HEK293 (cell line): ENCODE measurements around the gene MRC2.

Source experiments
- CTCF ChIA-PET: fragments of 350-600 bp; formaldehyde crosslinking; extraction: SDS; loops from one replicate; lab custom pipeline; 2021; ENCODE audit warnings: antibody characterized with exemption; lab: Yijun Ruan, JAX
- POLR2A ChIA-PET: fragments of 300-600 bp; formaldehyde crosslinking; extraction: SDS; loops from one replicate; lab custom pipeline; 2020; ENCODE audit warnings: antibody characterized with exemption, inconsistent platforms; lab: Yijun Ruan, JAX
- H3K27ac ChIP-seq: fragments of 200-500 bp; sonication (Bioruptor generic); 2 replicates; pipeline ENCODE4 v1.5.1; 2014; ENCODE audit warnings: low read depth, low read length, control low read depth, inconsistent platforms; ENCODE audit errors: extremely low read depth
- H3K36me3 ChIP-seq, 2 experiments: fragments of 200-500 bp in 1 of 2; sonication (Bioruptor generic) in 1 of 2; 1 replicate in 1 of 2; 2 replicates in 1 of 2; pipeline ENCODE4 v1.5.1; 2014 to 2017; ENCODE audit warnings: inconsistent platforms in 2 of 2, low read length in 2 of 2; ENCODE audit not compliant: control insufficient read depth in 2 of 2, insufficient read depth in 1 of 2
- H3K4me1 ChIP-seq: fragments of 200-500 bp; sonication (Bioruptor generic); 2 replicates; pipeline ENCODE4 v1.5.1; 2014; ENCODE audit warnings: mild to moderate bottlenecking, low read length, inconsistent platforms; ENCODE audit not compliant: control insufficient read depth, insufficient read depth
- H3K4me3 ChIP-seq: 2 replicates; pipeline ENCODE4 v1.5.1; 2011; ENCODE audit warnings: low read depth, mild to moderate bottlenecking, control low read depth, low read length, moderate library complexity
- H3K9me3 ChIP-seq: fragments of 200-500 bp; sonication (Bioruptor generic); 2 replicates; pipeline ENCODE4 v1.5.1; 2014; ENCODE audit warnings: low read depth, low read length, inconsistent platforms; ENCODE audit not compliant: control insufficient read depth, insufficient read depth
- IKZF3 ChIP-seq: fragments of 450-650 bp; IDR thresholded peaks from 2 replicates; pipeline ENCODE4 v1.5.0; 2018; ENCODE audit warnings: missing biosample characterization, mild to moderate bottlenecking, missing genetic modification characterization, moderate library complexity
- KLF9 ChIP-seq: fragments of 450-650 bp; formaldehyde crosslinking; IDR thresholded peaks from 2 replicates; pipeline ENCODE4 v1.5.1; 2016; ENCODE audit warnings: missing biosample characterization, missing genetic modification characterization, low read depth
- OVOL3 ChIP-seq: fragments of 450-650 bp; formaldehyde crosslinking; IDR thresholded peaks from 2 replicates; pipeline ENCODE4 v1.5.1; 2016; ENCODE audit warnings: missing biosample characterization, missing genetic modification characterization
- SP3 ChIP-seq: fragments of 450-650 bp; formaldehyde crosslinking; IDR thresholded peaks from 2 replicates; pipeline ENCODE4 v1.5.1; 2016; ENCODE audit warnings: missing biosample characterization, missing genetic modification characterization
- ZBTB17 ChIP-seq: fragments of 450-650 bp; formaldehyde crosslinking; IDR thresholded peaks from 2 replicates; pipeline ENCODE4 v1.5.1; 2016; ENCODE audit warnings: missing biosample characterization, missing genetic modification characterization
- ZNF366 ChIP-seq: fragments of 450-650 bp; formaldehyde crosslinking; conservative IDR thresholded peaks from 2 replicates; pipeline ENCODE4 v1.5.1; 2016; ENCODE audit warnings: missing biosample characterization, missing genetic modification characterization
- ZNF391 ChIP-seq: fragments of 450-650 bp; formaldehyde crosslinking; IDR thresholded peaks from 2 replicates; pipeline ENCODE4 v1.5.1; 2016; ENCODE audit warnings: low read depth, missing biosample characterization, missing genetic modification characterization, borderline replicate concordance
- ZNF660 ChIP-seq: fragments of 450-650 bp; IDR thresholded peaks from 2 replicates; pipeline ENCODE4 v1.5.1; 2018; ENCODE audit warnings: missing biosample characterization, mild to moderate bottlenecking, missing genetic modification characterization
- ZNF830 ChIP-seq: fragments of 450-650 bp; IDR thresholded peaks from 2 replicates; pipeline ENCODE4 v1.5.0; 2018; ENCODE audit warnings: missing biosample characterization, missing genetic modification characterization, low read depth, mild to moderate bottlenecking, moderate library complexity
- ZSCAN4 ChIP-seq: fragments of 450-650 bp; formaldehyde crosslinking; IDR thresholded peaks from 2 replicates; pipeline ENCODE4 v1.5.1; 2017; ENCODE audit warnings: missing biosample characterization, missing genetic modification characterization
- TF ChIP-seq, protein P1 (sequence below): fragments of 450-650 bp; formaldehyde crosslinking; IDR thresholded peaks from 2 replicates; pipeline ENCODE4 v1.5.1; 2016; ENCODE audit warnings: missing biosample characterization, missing genetic modification characterization
- TF ChIP-seq, protein P2 (sequence below): fragments of 450-650 bp; formaldehyde crosslinking; IDR thresholded peaks from 2 replicates; pipeline ENCODE4 v1.5.1; 2016; ENCODE audit warnings: missing biosample characterization, missing genetic modification characterization, borderline replicate concordance
- TF ChIP-seq, protein P3 (sequence below): fragments of 450-650 bp; formaldehyde crosslinking; IDR thresholded peaks from 2 replicates; pipeline ENCODE4 v1.5.1; 2016; ENCODE audit warnings: missing biosample characterization, missing genetic modification characterization
- TF ChIP-seq, protein P4 (sequence below): fragments of 450-650 bp; formaldehyde crosslinking; IDR thresholded peaks from 2 replicates; pipeline ENCODE4 v1.5.1; 2016; ENCODE audit warnings: missing biosample characterization, missing genetic modification characterization
- TF ChIP-seq, protein P5 (sequence below): fragments of 450-650 bp; formaldehyde crosslinking; IDR thresholded peaks from 2 replicates; pipeline ENCODE4 v1.5.1; 2016; ENCODE audit warnings: missing biosample characterization, missing genetic modification characterization

The MRC2 gene

DNA sequence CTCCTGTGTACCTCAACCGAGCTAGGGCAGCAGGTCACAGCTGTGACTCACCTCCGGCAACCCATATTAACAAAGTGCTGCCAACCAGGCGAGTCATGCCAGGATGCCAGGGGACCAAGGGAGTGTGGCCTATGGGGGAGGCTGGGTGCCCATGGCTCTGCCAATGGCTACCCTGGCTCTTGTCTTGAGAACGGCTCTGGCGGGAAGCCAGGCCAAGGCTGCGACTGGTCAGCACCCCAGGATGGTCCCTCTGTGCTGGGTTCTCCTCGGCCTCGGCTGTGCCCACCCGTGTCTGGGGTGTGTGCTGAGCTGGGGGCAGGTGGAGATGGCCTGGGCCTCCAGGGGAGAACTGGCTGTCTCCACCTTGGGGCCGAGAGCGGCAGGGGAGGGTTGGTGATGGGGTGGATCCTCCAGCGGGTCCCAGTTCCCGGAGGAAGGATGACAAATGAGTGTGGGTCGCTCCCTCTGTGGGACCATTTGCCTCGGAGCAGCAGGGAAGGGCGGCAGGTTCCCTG lies 75.8 kb downstream of the MRC2 start (continued):
- TF ChIP-seq KLF9 (0 out of 2 replicates have a peak, but pooled peaks have one; percentile 12), ZNF830 (tag by site-specific recombination) (no peak), SP3 (tag by site-specific recombination) (0 out of 2 replicates have a peak, but pooled peaks have one; percentile 25), ZBTB17 (0 out of 2 replicates have a peak, but pooled peaks have one; percentile 25), ZNF366 (no peak), OVOL3 (tag by site-specific recombination) (no peak)
- TF ChIP-seq, protein P1, sequence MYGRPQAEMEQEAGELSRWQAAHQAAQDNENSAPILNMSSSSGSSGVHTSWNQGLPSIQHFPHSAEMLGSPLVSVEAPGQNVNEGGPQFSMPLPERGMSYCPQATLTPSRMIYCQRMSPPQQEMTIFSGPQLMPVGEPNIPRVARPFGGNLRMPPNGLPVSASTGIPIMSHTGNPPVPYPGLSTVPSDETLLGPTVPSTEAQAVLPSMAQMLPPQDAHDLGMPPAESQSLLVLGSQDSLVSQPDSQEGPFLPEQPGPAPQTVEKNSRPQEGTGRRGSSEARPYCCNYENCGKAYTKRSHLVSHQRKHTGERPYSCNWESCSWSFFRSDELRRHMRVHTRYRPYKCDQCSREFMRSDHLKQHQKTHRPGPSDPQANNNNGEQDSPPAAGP (tag by site-specific recombination), result no peak
- TF ChIP-seq, protein P2, sequence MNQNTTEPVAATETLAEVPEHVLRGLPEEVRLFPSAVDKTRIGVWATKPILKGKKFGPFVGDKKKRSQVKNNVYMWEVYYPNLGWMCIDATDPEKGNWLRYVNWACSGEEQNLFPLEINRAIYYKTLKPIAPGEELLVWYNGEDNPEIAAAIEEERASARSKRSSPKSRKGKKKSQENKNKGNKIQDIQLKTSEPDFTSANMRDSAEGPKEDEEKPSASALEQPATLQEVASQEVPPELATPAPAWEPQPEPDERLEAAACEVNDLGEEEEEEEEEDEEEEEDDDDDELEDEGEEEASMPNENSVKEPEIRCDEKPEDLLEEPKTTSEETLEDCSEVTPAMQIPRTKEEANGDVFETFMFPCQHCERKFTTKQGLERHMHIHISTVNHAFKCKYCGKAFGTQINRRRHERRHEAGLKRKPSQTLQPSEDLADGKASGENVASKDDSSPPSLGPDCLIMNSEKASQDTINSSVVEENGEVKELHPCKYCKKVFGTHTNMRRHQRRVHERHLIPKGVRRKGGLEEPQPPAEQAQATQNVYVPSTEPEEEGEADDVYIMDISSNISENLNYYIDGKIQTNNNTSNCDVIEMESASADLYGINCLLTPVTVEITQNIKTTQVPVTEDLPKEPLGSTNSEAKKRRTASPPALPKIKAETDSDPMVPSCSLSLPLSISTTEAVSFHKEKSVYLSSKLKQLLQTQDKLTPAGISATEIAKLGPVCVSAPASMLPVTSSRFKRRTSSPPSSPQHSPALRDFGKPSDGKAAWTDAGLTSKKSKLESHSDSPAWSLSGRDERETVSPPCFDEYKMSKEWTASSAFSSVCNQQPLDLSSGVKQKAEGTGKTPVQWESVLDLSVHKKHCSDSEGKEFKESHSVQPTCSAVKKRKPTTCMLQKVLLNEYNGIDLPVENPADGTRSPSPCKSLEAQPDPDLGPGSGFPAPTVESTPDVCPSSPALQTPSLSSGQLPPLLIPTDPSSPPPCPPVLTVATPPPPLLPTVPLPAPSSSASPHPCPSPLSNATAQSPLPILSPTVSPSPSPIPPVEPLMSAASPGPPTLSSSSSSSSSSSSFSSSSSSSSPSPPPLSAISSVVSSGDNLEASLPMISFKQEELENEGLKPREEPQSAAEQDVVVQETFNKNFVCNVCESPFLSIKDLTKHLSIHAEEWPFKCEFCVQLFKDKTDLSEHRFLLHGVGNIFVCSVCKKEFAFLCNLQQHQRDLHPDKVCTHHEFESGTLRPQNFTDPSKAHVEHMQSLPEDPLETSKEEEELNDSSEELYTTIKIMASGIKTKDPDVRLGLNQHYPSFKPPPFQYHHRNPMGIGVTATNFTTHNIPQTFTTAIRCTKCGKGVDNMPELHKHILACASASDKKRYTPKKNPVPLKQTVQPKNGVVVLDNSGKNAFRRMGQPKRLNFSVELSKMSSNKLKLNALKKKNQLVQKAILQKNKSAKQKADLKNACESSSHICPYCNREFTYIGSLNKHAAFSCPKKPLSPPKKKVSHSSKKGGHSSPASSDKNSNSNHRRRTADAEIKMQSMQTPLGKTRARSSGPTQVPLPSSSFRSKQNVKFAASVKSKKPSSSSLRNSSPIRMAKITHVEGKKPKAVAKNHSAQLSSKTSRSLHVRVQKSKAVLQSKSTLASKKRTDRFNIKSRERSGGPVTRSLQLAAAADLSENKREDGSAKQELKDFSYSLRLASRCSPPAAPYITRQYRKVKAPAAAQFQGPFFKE (tag by site-specific recombination), result no peak

DNA sequence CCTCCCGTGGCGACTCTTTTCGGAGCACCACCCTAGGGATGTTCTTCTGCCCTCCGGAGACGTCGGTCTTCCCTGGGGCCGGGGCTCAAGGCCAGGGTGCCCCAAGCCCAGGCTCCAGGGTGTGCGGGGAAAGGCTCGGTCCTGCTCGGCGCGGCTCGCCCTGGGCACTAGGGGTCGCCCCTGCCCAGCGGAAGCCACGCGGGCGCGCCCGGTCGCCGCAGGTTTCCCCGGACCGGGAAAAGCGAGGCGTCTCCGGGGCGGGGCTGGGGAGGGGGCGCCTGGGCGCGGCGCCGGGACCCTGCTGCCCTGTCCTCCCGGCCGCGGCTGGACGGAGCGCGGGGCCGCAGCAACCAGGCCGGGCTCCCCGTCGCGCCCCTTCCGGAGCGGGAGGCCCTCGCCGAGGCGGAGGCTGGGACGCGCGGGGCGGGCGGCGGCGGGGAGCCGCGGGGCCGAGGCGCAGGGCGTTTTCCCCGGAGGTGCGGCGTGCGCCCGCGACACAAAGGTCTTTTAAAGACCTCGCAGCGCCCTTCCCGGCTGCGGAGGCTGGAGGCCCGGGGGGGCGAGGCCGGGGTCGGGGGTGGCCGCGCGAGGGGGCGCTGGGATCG lies 76.4 kb downstream of the MRC2 start:
- CTCF ChIA-PET, result interaction anchor here (0.8 to 2.3 kb wide), 5 partner anchors 18 to 703 kb away, joined by 3 to 7 read pairs (median 3); no protein-coding TSS in a partner anchor
- Histone ChIP-seq H3K4me3 (peak overlapping the region; percentile 49), H3K9me3 (no peaks in the 10 kb centered on the region), H3K27ac (peak overlapping the region; percentile 68; the same call in 1 of the 2 replicates), H3K4me1 (peaks cover 3% of the 10 kb centered on the region), H3K36me3 (no peaks in the 10 kb centered on the region)
- POLR2A ChIA-PET, result no interaction called here
- TF ChIP-seq, protein P3, sequence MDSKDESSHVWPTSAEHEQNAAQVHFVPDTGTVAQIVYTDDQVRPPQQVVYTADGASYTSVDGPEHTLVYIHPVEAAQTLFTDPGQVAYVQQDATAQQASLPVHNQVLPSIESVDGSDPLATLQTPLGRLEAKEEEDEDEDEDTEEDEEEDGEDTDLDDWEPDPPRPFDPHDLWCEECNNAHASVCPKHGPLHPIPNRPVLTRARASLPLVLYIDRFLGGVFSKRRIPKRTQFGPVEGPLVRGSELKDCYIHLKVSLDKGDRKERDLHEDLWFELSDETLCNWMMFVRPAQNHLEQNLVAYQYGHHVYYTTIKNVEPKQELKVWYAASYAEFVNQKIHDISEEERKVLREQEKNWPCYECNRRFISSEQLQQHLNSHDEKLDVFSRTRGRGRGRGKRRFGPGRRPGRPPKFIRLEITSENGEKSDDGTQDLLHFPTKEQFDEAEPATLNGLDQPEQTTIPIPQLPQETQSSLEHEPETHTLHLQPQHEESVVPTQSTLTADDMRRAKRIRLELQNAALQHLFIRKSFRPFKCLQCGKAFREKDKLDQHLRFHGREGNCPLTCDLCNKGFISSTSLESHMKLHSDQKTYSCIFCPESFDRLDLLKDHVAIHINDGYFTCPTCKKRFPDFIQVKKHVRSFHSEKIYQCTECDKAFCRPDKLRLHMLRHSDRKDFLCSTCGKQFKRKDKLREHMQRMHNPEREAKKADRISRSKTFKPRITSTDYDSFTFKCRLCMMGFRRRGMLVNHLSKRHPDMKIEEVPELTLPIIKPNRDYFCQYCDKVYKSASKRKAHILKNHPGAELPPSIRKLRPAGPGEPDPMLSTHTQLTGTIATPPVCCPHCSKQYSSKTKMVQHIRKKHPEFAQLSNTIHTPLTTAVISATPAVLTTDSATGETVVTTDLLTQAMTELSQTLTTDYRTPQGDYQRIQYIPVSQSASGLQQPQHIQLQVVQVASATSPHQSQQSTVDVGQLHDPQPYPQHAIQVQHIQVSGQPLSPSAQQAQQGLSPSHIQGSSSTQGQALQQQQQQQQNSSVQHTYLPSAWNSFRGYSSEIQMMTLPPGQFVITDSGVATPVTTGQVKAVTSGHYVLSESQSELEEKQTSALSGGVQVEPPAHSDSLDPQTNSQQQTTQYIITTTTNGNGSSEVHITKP (tag by site-specific recombination), result no peak
- TF ChIP-seq, protein P4, sequence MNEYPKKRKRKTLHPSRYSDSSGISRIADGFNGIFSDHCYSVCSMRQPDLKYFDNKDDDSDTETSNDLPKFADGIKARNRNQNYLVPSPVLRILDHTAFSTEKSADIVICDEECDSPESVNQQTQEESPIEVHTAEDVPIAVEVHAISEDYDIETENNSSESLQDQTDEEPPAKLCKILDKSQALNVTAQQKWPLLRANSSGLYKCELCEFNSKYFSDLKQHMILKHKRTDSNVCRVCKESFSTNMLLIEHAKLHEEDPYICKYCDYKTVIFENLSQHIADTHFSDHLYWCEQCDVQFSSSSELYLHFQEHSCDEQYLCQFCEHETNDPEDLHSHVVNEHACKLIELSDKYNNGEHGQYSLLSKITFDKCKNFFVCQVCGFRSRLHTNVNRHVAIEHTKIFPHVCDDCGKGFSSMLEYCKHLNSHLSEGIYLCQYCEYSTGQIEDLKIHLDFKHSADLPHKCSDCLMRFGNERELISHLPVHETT (tag by site-specific recombination), result no peak
- TF ChIP-seq IKZF3 (tag by site-specific recombination), result peak; percentile 81
- TF ChIP-seq, protein P1 (tag by site-specific recombination), result peak; percentile 32; the same call in 1 of the 2 replicates
- TF ChIP-seq, protein P5, sequence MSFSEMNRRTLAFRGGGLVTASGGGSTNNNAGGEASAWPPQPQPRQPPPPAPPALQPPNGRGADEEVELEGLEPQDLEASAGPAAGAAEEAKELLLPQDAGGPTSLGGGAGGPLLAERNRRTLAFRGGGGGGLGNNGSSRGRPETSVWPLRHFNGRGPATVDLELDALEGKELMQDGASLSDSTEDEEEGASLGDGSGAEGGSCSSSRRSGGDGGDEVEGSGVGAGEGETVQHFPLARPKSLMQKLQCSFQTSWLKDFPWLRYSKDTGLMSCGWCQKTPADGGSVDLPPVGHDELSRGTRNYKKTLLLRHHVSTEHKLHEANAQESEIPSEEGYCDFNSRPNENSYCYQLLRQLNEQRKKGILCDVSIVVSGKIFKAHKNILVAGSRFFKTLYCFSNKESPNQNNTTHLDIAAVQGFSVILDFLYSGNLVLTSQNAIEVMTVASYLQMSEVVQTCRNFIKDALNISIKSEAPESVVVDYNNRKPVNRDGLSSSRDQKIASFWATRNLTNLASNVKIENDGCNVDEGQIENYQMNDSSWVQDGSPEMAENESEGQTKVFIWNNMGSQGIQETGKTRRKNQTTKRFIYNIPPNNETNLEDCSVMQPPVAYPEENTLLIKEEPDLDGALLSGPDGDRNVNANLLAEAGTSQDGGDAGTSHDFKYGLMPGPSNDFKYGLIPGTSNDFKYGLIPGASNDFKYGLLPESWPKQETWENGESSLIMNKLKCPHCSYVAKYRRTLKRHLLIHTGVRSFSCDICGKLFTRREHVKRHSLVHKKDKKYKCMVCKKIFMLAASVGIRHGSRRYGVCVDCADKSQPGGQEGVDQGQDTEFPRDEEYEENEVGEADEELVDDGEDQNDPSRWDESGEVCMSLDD, result peak; percentile 41; the same call in 1 of the 2 replicates
- TF ChIP-seq ZNF660 (tag by site-specific recombination), result 0 out of 2 replicates have a peak, but pooled peaks have one; percentile 67
- peak; percentile 60; the same call in 1 of the 2 replicates for TF ChIP-seq ZNF391 (tag by site-specific recombination)
- TF ChIP-seq ZSCAN4 (tag by site-specific recombination), result peak; percentile 43; the same call in 1 of the 2 replicates
